Stimulated activated CD4-positive, alpha-beta T cell treated with anti-CD3 and anti-CD28 coated beads, Interleukin-4, amount 100 ng/mL, for 1 hour (primary cell): ENCODE data around the gene CCNJ.

Experiments used
- DNase-seq: peaks from one replicate; pipeline ENCODE4 v3.0.0-alpha.2; 2020

Gene CCNJ

GRCh38 chr10:96061232-96061631 is 17.8 kb downstream of the CCNJ start:
- DNase-seq: no peak

- DNase-seq: no peak
Observed at GRCh38 chr10:96072674-96073073, 29.3 kb downstream of the CCNJ start.

- no peak for DNase-seq
Observed at GRCh38 chr10:96073722-96074121, 30.3 kb downstream of the CCNJ start.

GRCh38 chr10:96074776-96075175 is 31.4 kb downstream of the CCNJ start:
- DNase-seq: no peak

GRCh38 chr10:96075977-96076376 is 32.6 kb downstream of the CCNJ start:
- DNase-seq: no peak

GRCh38 chr10:96077156-96077555 is 33.8 kb downstream of the CCNJ start:
- DNase-seq: no peak

- DNase-seq: no peak
Observed at GRCh38 chr10:96082153-96082552, 38.8 kb downstream of the CCNJ start.

- DNase-seq: no peak
Observed at GRCh38 chr10:96082748-96083147, 39.4 kb downstream of the CCNJ start.

- no peak for DNase-seq
Observed at GRCh38 chr10:96089116-96089515, 45.7 kb downstream of the CCNJ start.

GRCh38 chr10:96089670-96090462 is 46.5 kb downstream of the CCNJ start:
- peak; percentile 92 for DNase-seq

- DNase-seq: peak; percentile 1
Observed at GRCh38 chr10:96090463-96090800, 47.0 kb downstream of the CCNJ start.

GRCh38 chr10:96092999-96093767 is 49.8 kb downstream of the CCNJ start:
- no peak for DNase-seq

GRCh38 chr10:96093948-96094347 is 50.6 kb downstream of the CCNJ start:
- DNase-seq: no peak

GRCh38 chr10:96096958-96097357 is 53.6 kb downstream of the CCNJ start:
- DNase-seq: no peak

- DNase-seq: no peak
Observed at GRCh38 chr10:96097865-96098264, 54.5 kb downstream of the CCNJ start.

GRCh38 chr10:96107623-96108038 is 64.2 kb downstream of the CCNJ start:
- DNase-seq: no peak
